GM23248 (cell line): ENCODE results near the gene AKAP6. TPM values are rescaled to one million over a fixed set of nuclear protein-coding genes. Genes with fewer than 3 reads are reported as not detected.

ENCODE experiments used
- DNase-seq: peaks from one replicate; pipeline ENCODE4 v3.0.0-alpha.2; 2015
- H2AFZ ChIP-seq: fragments of 200-600 bp; sonication (generic); 2 replicates; pipeline ENCODE4 v1.6.1; 2016; ENCODE audit warnings: antibody characterized with exemption
- H3F3A ChIP-seq: fragments of 200-600 bp; sonication (generic); 2 replicates; pipeline ENCODE4 v1.6.1; 2016; ENCODE audit warnings: mild to moderate bottlenecking, antibody characterized with exemption, mixed run types; ENCODE audit not compliant: insufficient read depth
- H3K27ac ChIP-seq: fragments of 200-600 bp; sonication (generic); 2 replicates; pipeline ENCODE4 v1.5.1; 2016; ENCODE audit warnings: mild to moderate bottlenecking
- H3K27me3 ChIP-seq: fragments of 200-600 bp; sonication (generic); replicated peaks from 2 replicates; pipeline ENCODE4 v1.6.1; 2016; ENCODE audit warnings: mild to moderate bottlenecking; ENCODE audit not compliant: insufficient read depth
- H3K36me3 ChIP-seq: fragments of 200-600 bp; sonication (generic); 2 replicates; pipeline ENCODE4 v1.6.1; 2016; ENCODE audit warnings: low read depth, mild to moderate bottlenecking
- H3K4me1 ChIP-seq: fragments of 200-600 bp; sonication (generic); 2 replicates; pipeline ENCODE4 v1.6.1; 2016; ENCODE audit warnings: mild to moderate bottlenecking; ENCODE audit not compliant: insufficient read depth
- H3K4me2 ChIP-seq: fragments of 200-600 bp; sonication (generic); one replicate; pipeline ENCODE4 v1.6.1; 2016; ENCODE audit warnings: mild to moderate bottlenecking; ENCODE audit not compliant: unreplicated experiment
- H3K4me3 ChIP-seq: fragments of 200-600 bp; sonication (generic); 2 replicates; pipeline ENCODE4 v1.5.1; 2016; ENCODE audit warnings: mild to moderate bottlenecking
- H3K79me2 ChIP-seq: fragments of 200-600 bp; sonication (generic); 2 replicates; pipeline ENCODE4 v1.6.1; 2016; ENCODE audit warnings: mild to moderate bottlenecking; ENCODE audit not compliant: insufficient read depth
- H3K9ac ChIP-seq: fragments of 200-600 bp; sonication (generic); 2 replicates; pipeline ENCODE4 v1.6.1; 2016; ENCODE audit warnings: mild to moderate bottlenecking
- H3K9me2 ChIP-seq: fragments of 200-600 bp; sonication (generic); 2 replicates; pipeline ENCODE4 v1.6.1; 2016; ENCODE audit warnings: mixed run types, mild to moderate bottlenecking, moderate library complexity; ENCODE audit not compliant: insufficient read depth
- H3K9me3 ChIP-seq: fragments of 200-600 bp; sonication (generic); one replicate; pipeline ENCODE4 v1.6.1; 2017; ENCODE audit warnings: low read depth
- H4K20me1 ChIP-seq: fragments of 200-600 bp; sonication (generic); 2 replicates; pipeline ENCODE4 v1.6.0; 2016; ENCODE audit not compliant: insufficient read depth
- EZH2 ChIP-seq: fragments of 200-600 bp; sonication (generic); IDR thresholded peaks from 2 replicates; pipeline ENCODE4 v1.6.1; 2018; ENCODE audit warnings: antibody characterized with exemption, mild to moderate bottlenecking; ENCODE audit not compliant: insufficient read depth, poor library complexity, severe bottlenecking
- EZH2phosphoT487 ChIP-seq: fragments of 200-600 bp; sonication (generic); IDR thresholded peaks from 2 replicates; pipeline ENCODE4 v1.6.1; 2018; ENCODE audit warnings: antibody characterized with exemption, moderate library complexity, mild to moderate bottlenecking, low read depth; ENCODE audit not compliant: insufficient read depth
- WGBS, 2 experiments: methylation state at CpG; one replicate each; pipeline ENCODE4 v1.1.6; 2015 to 2017; ENCODE audit warnings: low lambda C conversion rate in 2 of 2, low coverage in 1 of 2; ENCODE audit errors: missing lambda C conversion rate in 2 of 2; 5-methylcytosine and 5-hydroxymethylcytosine counted together
- in situ Hi-C: fragments of 300-500 bp; cut with MboI; formaldehyde crosslinking; loops from 2 replicates; pipeline ENCODE4 v1.15.0; 2020
- polyA plus RNA-seq: library from polyadenylated mRNA; unstranded; fragments of >200 nt; fragmentation: Nextera tagmentation; extraction: Ambion mirVana; gene quantifications from 2 replicates; pipeline ENCODE4 v1.2.1, GENCODE V29; 2016
- total RNA-seq: library from RNA; depleted of rRNA; stranded (reverse); fragments of >200 nt; shearing (Covaris generic); gene quantifications from 2 replicates; pipeline ENCODE4 v1.2.3, GENCODE V29; 2014

Gene AKAP6
- total and polyA plus RNA-seq, 2 experiments from 2014 or later, result 4.8 to 19.1 TPM

DNA sequence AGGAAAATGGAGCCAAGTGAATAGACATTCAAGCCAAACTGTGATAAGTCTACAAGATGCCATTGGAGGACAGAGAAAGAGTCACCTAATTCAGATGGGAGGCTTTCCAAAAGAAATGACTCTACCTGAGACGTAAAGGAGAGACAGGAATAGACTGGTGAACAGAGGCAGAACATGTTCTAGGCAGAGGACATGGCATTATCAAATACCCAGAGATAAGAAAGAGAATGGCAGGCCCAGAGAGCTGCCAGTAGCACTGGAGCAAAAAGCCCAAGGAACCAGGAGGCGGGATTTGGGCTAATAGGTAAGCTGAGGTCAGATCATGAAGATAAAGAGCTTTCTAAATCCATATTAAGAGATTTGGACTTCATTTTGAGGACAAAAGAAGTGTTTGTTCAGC lies 207.1 kb downstream of the AKAP6 start:
- H3K27ac ChIP-seq, result no peak overlapping the region

DNA sequence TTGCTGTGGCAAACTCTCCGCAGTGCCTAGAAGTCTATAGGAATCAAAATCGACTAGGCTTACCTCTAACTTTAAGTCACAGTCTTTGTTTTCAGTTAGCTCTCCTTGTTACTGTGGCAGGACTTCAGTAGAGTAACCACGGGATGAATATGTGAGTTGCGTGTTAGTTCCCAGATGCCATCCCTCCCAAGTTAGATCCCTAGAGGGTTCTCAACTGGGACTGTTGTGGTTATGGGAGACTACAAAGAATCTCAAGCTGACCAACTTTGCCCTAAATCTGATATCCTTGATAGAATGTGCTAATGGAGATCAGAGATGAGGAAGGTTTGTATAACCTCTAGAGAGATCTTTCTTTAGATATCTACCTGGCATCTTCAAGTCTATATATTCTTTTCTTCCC lies 208.1 kb downstream of the AKAP6 start:
- H3K4me1 ChIP-seq, result no peaks in the 10 kb centered on the region
- no peaks in the 10 kb centered on the region for H3K79me2 ChIP-seq
- TF ChIP-seq EZH2 (no peak), EZH2phosphoT487 (no peak)
- H4K20me1 ChIP-seq, result no peaks in the 10 kb centered on the region
- in situ Hi-C loops, result no loop called here
- H3K4me3 ChIP-seq, result no peak overlapping the region
- 75 to 81% methylated on average over 4 of the region's 4 CpGs for WGBS, 2 experiments
- no peak overlapping the region for H3K9ac ChIP-seq
- no peaks in the 10 kb centered on the region; the same call in 1 of the 2 replicates for H3K9me2 ChIP-seq
- H3F3A ChIP-seq, result no peaks in the 10 kb centered on the region
- H3K27ac ChIP-seq, result no peak overlapping the region
- no peaks in the 10 kb centered on the region for H3K27me3 ChIP-seq
- H3K36me3 ChIP-seq, result no peaks in the 10 kb centered on the region
- no peak for DNase-seq
- no peak overlapping the region for H2AFZ ChIP-seq
- no peak overlapping the region for H3K4me2 ChIP-seq
- H3K9me3 ChIP-seq, result no peaks in the 10 kb centered on the region

More for the DNA sequence above, 207.1 kb downstream of the AKAP6 start:
- H3F3A ChIP-seq, result no peaks in the 10 kb centered on the region
- TF ChIP-seq EZH2phosphoT487, result no peak
- TF ChIP-seq EZH2, result no peak
- no peak overlapping the region for H2AFZ ChIP-seq
- no peaks in the 10 kb centered on the region for H3K36me3 ChIP-seq
- H3K4me1 ChIP-seq, result no peaks in the 10 kb centered on the region
- no peak for DNase-seq
- no peaks in the 10 kb centered on the region for H3K79me2 ChIP-seq
- H3K9ac ChIP-seq, result no peak overlapping the region
- no peaks in the 10 kb centered on the region for H3K9me3 ChIP-seq
- no peak overlapping the region for H3K4me2 ChIP-seq
- H3K4me3 ChIP-seq, result no peak overlapping the region
- WGBS, 2 experiments, result 68 to 83% methylated on average over 2 of the region's 2 CpGs
- H4K20me1 ChIP-seq, result no peaks in the 10 kb centered on the region
- H3K9me2 ChIP-seq, result no peaks in the 10 kb centered on the region; the same call in 1 of the 2 replicates
- in situ Hi-C loops, result no loop called here
- H3K27me3 ChIP-seq, result no peaks in the 10 kb centered on the region

DNA sequence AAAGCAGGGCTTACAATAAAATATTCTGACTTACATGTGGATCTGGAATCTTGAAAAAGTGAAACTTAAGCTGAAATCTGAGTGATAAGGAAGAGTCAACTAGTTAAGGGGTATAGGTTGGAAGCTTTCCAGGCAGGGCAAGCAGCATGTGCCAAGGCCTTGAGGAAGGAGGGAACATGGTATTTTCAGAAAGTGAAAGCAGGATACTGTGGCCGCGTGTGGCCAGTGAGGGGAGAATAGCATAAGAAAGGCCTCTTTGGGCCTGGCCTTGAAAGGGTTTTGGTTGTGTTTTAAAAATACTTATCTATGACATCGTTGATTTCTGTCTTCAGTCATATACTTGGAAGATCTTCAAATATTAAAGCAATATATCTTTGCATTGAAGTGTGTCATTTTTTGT lies 213.4 kb downstream of the AKAP6 start:
- WGBS, 2 experiments, result 89% methylated on average over 3 of the region's 3 CpGs
- Histone ChIP-seq H3K27ac (no peak overlapping the region), H3K27me3 (no peaks in the 10 kb centered on the region), H3K9me3 (no peaks in the 10 kb centered on the region), H3K79me2 (no peaks in the 10 kb centered on the region), H3F3A (no peaks in the 10 kb centered on the region; the same call in 1 of the 2 replicates), H2AFZ (no peak overlapping the region), H3K36me3 (no peaks in the 10 kb centered on the region), H3K4me1 (no peaks in the 10 kb centered on the region; the same call in 1 of the 2 replicates), H3K9me2 (no peaks in the 10 kb centered on the region), H3K4me3 (no peak overlapping the region), H4K20me1 (no peaks in the 10 kb centered on the region), H3K9ac (no peak overlapping the region), H3K4me2 (no peak overlapping the region)
- no peak for TF ChIP-seq EZH2phosphoT487
- no peak for TF ChIP-seq EZH2
- in situ Hi-C loops, result no loop called here
- DNase-seq, result no peak

DNA sequence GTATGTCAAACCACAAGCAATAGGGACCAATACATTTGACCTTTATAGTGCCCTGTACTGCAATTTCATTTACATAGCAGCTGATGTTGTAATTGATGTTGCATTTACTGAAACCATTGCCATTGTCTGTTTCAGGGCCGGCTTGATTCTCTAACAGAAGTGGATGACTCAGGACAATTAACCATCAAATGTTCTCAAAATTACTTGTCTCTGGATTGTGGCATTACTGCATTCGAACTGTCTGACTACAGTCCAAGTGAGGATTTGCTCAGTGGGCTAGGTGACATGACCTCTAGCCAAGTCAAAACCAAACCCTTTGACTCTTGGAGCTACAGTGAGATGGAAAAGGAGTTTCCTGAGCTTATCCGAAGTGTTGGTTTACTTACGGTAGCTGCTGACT lies 216.0 kb downstream of the AKAP6 start:
- in situ Hi-C loops, result no loop called here
- Histone ChIP-seq H3K9ac (no peak overlapping the region), H3K4me1 (no peaks in the 10 kb centered on the region; the same call in 1 of the 2 replicates), H3F3A (no peaks in the 10 kb centered on the region; the same call in 1 of the 2 replicates), H3K36me3 (no peaks in the 10 kb centered on the region), H3K27me3 (no peaks in the 10 kb centered on the region), H3K27ac (no peak overlapping the region), H3K9me3 (no peaks in the 10 kb centered on the region), H3K4me3 (no peak overlapping the region), H2AFZ (no peak overlapping the region), H3K4me2 (no peak overlapping the region), H3K9me2 (no peaks in the 10 kb centered on the region), H4K20me1 (no peaks in the 10 kb centered on the region), H3K79me2 (no peaks in the 10 kb centered on the region)
- 70 to 77% methylated on average over 4 of the region's 4 CpGs for WGBS, 2 experiments
- DNase-seq, result peak; percentile 46
- TF ChIP-seq EZH2phosphoT487 (no peak), EZH2 (no peak)
